BLaER1 (cell line): ENCODE measurements around the gene BPI.

ENCODE experiments used
- H3K27ac ChIP-seq: shearing (Covaris generic); formaldehyde crosslinking; 2 replicates; pipeline ENCODE4 v1.8.1; 2022
- H3K27me3 ChIP-seq: shearing (Covaris generic); formaldehyde crosslinking; 2 replicates; pipeline ENCODE4 v1.8.1; 2022
- H3K36me3 ChIP-seq: shearing (Covaris generic); formaldehyde crosslinking; 2 replicates; pipeline ENCODE4 v1.8.1; 2022
- H3K4me1 ChIP-seq: shearing (Covaris generic); formaldehyde crosslinking; 2 replicates; pipeline ENCODE4 v1.8.1; 2022
- H3K4me2 ChIP-seq: shearing (Covaris generic); formaldehyde crosslinking; 2 replicates; pipeline ENCODE4 v1.8.1; 2022
- H3K4me3 ChIP-seq: shearing (Covaris generic); formaldehyde crosslinking; 2 replicates; pipeline ENCODE4 v1.8.1; 2022
- H3K9ac ChIP-seq: shearing (Covaris generic); formaldehyde crosslinking; 2 replicates; pipeline ENCODE4 v1.8.1; 2022
- H3K9me3 ChIP-seq: shearing (Covaris generic); formaldehyde crosslinking; 2 replicates; pipeline ENCODE4 v1.8.1; 2022
- H4K20me1 ChIP-seq: shearing (Covaris generic); formaldehyde crosslinking; 2 replicates; pipeline ENCODE4 v1.8.1; 2022
- Cebpa-rat ChIP-seq: shearing (Covaris generic); IDR thresholded peaks from 2 replicates; pipeline ENCODE4 v1.8.1; 2022

BPI gene

GRCh38 chr20:38266426-38266825 lies 37.5 kb upstream of the BPI start:
- Histone ChIP-seq H3K36me3 (no peaks in the 10 kb centered on the region), H3K9ac (no peak overlapping the region), H3K4me2 (no peak overlapping the region), H3K4me3 (no peak overlapping the region), H4K20me1 (no peaks in the 10 kb centered on the region), H3K9me3 (no peaks in the 10 kb centered on the region), H3K4me1 (peaks cover 15% of the 10 kb centered on the region; the same call in 1 of the 2 replicates), H3K27me3 (no peaks in the 10 kb centered on the region), H3K27ac (no peak overlapping the region)
- no peak for TF ChIP-seq Cebpa-rat

GRCh38 chr20:38267296-38267695 lies 36.7 kb upstream of the BPI start:
- Histone ChIP-seq H3K4me3 (no peak overlapping the region), H3K27ac (no peak overlapping the region), H3K36me3 (no peaks in the 10 kb centered on the region), H3K9ac (no peak overlapping the region), H4K20me1 (no peaks in the 10 kb centered on the region), H3K27me3 (no peaks in the 10 kb centered on the region), H3K4me1 (peaks cover 15% of the 10 kb centered on the region; the same call in 1 of the 2 replicates), H3K9me3 (no peaks in the 10 kb centered on the region), H3K4me2 (no peak overlapping the region)
- no peak for TF ChIP-seq Cebpa-rat

GRCh38 chr20:38267901-38268514 lies 35.9 kb upstream of the BPI start:
- Histone ChIP-seq H3K27me3 (no peaks in the 10 kb centered on the region), H3K4me1 (peaks cover 11% of the 10 kb centered on the region; the same call in 1 of the 2 replicates), H3K4me2 (peak overlapping the region; percentile 36), H3K27ac (no peak overlapping the region), H3K36me3 (no peaks in the 10 kb centered on the region), H3K4me3 (no peak overlapping the region), H4K20me1 (no peaks in the 10 kb centered on the region), H3K9ac (no peak overlapping the region), H3K9me3 (no peaks in the 10 kb centered on the region)
- no peak for TF ChIP-seq Cebpa-rat

DNA sequence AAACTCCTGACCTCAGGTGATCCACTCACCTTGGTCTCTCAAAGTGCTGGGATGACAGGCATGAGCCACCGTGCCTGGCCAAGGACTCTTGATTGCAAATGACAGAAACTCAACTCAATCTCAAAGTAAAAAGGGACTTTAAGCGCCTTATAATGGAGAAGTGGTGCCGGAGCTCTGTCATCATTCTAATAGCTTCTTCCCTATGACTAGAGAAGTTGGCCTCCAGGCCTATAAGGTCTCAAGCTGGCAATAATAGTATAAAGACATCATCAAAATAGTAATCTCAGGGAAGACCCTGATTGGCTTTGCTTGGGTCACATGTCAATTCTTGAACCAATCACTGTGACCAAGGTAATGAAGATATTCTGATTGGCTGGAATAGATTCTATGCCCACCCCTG lies 34.9 kb upstream of the BPI start:
- H4K20me1 ChIP-seq, result no peaks in the 10 kb centered on the region
- H3K4me2 ChIP-seq, result no peak overlapping the region
- no peak overlapping the region for H3K9ac ChIP-seq
- no peaks in the 10 kb centered on the region for H3K9me3 ChIP-seq
- peaks cover 11% of the 10 kb centered on the region; the same call in 1 of the 2 replicates for H3K4me1 ChIP-seq
- H3K27ac ChIP-seq, result no peak overlapping the region
- no peak overlapping the region for H3K4me3 ChIP-seq
- no peaks in the 10 kb centered on the region for H3K36me3 ChIP-seq
- H3K27me3 ChIP-seq, result no peaks in the 10 kb centered on the region
- TF ChIP-seq Cebpa-rat, result no peak

DNA sequence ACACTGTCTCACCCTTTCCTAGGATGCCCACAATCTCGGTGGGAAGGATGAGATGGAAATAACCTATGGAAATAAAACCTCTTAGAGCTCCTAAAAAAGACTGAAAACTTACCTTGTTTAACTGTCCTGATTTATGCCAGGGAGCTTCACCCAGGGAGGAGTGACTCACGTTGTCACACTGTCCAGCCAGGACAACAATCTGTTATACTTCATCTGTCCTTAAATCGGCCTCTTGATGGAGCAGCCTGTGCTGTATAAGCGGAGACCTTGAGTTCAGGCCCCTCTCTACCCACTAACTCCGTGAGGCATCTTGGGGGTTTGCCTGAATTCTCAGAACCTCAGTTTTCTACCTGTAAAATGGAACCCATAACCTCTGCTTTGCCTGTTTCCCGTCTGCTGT lies 34.2 kb upstream of the BPI start:
- Histone ChIP-seq H3K27ac (no peak overlapping the region), H3K36me3 (no peaks in the 10 kb centered on the region), H3K9me3 (no peaks in the 10 kb centered on the region), H4K20me1 (no peaks in the 10 kb centered on the region), H3K9ac (no peak overlapping the region), H3K27me3 (no peaks in the 10 kb centered on the region), H3K4me3 (no peak overlapping the region), H3K4me1 (peaks cover 11% of the 10 kb centered on the region; the same call in 1 of the 2 replicates), H3K4me2 (no peak overlapping the region)
- TF ChIP-seq Cebpa-rat, result no peak

- no peak for TF ChIP-seq Cebpa-rat
- H3K27me3 ChIP-seq, result no peaks in the 10 kb centered on the region
- H4K20me1 ChIP-seq, result no peaks in the 10 kb centered on the region
- no peaks in the 10 kb centered on the region for H3K9me3 ChIP-seq
- no peak overlapping the region for H3K4me3 ChIP-seq
- no peak overlapping the region for H3K27ac ChIP-seq
- peaks cover 11% of the 10 kb centered on the region; the same call in 1 of the 2 replicates for H3K4me1 ChIP-seq
- no peak overlapping the region for H3K4me2 ChIP-seq
- H3K36me3 ChIP-seq, result no peaks in the 10 kb centered on the region
- no peak overlapping the region for H3K9ac ChIP-seq
Observed at GRCh38 chr20:38270869-38271605, 32.9 kb upstream of the BPI start.

DNA sequence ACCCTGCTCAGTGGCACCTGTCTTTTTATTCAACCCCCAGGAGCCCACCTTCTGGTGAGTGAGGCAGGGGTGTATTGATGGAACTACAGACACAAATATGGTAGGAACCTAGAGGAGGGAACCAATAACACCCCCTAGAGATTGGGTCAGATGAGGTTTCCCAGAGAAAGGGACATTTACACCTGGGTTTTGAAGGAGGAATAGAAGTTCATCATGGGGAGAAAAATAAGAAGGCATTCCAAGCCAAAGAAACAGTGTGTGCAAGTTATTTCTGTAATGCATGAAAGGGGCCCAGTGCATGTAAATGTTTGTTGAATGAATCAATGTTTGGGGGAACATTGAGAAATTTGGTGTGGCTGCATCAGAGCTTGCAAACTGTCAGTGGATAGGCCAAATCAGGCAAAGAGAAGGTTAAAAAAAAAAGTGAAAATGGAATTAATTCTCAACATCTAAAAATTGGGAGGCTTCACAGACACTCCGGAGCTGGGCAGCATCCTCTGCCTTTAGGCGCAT lies 32.3 kb upstream of the BPI start:
- Histone ChIP-seq H3K4me2 (no peak overlapping the region), H3K27me3 (no peaks in the 10 kb centered on the region), H3K9ac (no peak overlapping the region), H3K4me1 (peaks cover 11% of the 10 kb centered on the region; the same call in 1 of the 2 replicates), H4K20me1 (no peaks in the 10 kb centered on the region), H3K4me3 (no peak overlapping the region), H3K9me3 (no peaks in the 10 kb centered on the region), H3K36me3 (no peaks in the 10 kb centered on the region), H3K27ac (no peak overlapping the region)
- TF ChIP-seq Cebpa-rat, result no peak

- H3K27me3 ChIP-seq, result no peaks in the 10 kb centered on the region
Observed at GRCh38 chr20:38272398-38272797, 31.6 kb upstream of the BPI start.

DNA sequence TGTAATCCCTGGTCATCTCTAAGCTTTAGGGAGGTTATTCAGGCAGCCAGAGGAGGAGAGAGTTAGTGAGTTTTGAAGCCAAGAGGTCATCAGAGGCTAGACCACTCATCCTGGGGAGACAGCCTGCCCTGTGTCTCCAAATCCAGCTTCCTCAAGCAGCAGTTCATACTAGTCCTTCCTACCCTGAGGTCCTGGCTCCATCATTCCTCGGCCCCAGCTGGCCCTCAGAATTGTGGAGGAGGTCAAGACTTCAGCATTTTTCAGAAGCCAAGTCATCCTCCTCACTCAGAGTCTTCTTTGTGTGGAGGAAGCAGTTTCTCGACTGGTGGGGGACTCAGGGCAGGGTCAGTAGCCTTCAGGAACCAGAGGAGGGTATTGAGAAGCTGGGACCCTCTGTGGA lies 31.0 kb upstream of the BPI start:
- Histone ChIP-seq H3K9me3 (no peaks in the 10 kb centered on the region), H3K27ac (no peak overlapping the region), H3K9ac (no peak overlapping the region), H3K27me3 (no peaks in the 10 kb centered on the region), H4K20me1 (no peaks in the 10 kb centered on the region), H3K4me2 (no peak overlapping the region), H3K4me1 (peaks cover 8% of the 10 kb centered on the region; the same call in 1 of the 2 replicates), H3K36me3 (no peaks in the 10 kb centered on the region), H3K4me3 (no peak overlapping the region)
- TF ChIP-seq Cebpa-rat, result no peak

More at GRCh38 chr20:38272398-38272797, 31.6 kb upstream of the BPI start:
- Histone ChIP-seq H3K27ac (no peak overlapping the region), H3K9ac (no peak overlapping the region), H3K4me1 (peaks cover 11% of the 10 kb centered on the region; the same call in 1 of the 2 replicates), H3K9me3 (no peaks in the 10 kb centered on the region), H3K36me3 (no peaks in the 10 kb centered on the region), H3K4me2 (no peak overlapping the region), H4K20me1 (no peaks in the 10 kb centered on the region), H3K4me3 (no peak overlapping the region)
- no peak for TF ChIP-seq Cebpa-rat

- Histone ChIP-seq H3K27me3 (no peaks in the 10 kb centered on the region), H3K36me3 (no peaks in the 10 kb centered on the region), H4K20me1 (no peaks in the 10 kb centered on the region), H3K4me2 (no peak overlapping the region), H3K27ac (no peak overlapping the region), H3K9me3 (0 out of 2 replicates have a peak, but pooled peaks cover under 1% of the 10 kb centered on the region), H3K4me1 (peaks cover 12% of the 10 kb centered on the region; the same call in 1 of the 2 replicates), H3K9ac (no peak overlapping the region), H3K4me3 (no peak overlapping the region)
- TF ChIP-seq Cebpa-rat, result no peak
Observed at GRCh38 chr20:38275815-38276550, 28.0 kb upstream of the BPI start.
